GM12873 (cell line): ENCODE results near the gene SLC25A13.

Experiments used
- TF ChIP-seq, protein P1 (sequence below): IDR thresholded peaks from 2 replicates; pipeline ENCODE4 v1.5.1; 2012; ENCODE audit warnings: low read depth, mild to moderate bottlenecking, moderate library complexity, low read length, control low read depth; ENCODE audit not compliant: insufficient read depth; ENCODE audit errors: missing control alignments

The SLC25A13 gene

GRCh38 chr7:96161897-96162296 lies 160.0 kb downstream of the SLC25A13 start:
- TF ChIP-seq, protein P1, sequence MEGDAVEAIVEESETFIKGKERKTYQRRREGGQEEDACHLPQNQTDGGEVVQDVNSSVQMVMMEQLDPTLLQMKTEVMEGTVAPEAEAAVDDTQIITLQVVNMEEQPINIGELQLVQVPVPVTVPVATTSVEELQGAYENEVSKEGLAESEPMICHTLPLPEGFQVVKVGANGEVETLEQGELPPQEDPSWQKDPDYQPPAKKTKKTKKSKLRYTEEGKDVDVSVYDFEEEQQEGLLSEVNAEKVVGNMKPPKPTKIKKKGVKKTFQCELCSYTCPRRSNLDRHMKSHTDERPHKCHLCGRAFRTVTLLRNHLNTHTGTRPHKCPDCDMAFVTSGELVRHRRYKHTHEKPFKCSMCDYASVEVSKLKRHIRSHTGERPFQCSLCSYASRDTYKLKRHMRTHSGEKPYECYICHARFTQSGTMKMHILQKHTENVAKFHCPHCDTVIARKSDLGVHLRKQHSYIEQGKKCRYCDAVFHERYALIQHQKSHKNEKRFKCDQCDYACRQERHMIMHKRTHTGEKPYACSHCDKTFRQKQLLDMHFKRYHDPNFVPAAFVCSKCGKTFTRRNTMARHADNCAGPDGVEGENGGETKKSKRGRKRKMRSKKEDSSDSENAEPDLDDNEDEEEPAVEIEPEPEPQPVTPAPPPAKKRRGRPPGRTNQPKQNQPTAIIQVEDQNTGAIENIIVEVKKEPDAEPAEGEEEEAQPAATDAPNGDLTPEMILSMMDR = no peak

GRCh38 chr7:96157856-96158255 lies 164.0 kb downstream of the SLC25A13 start:
- TF ChIP-seq, protein P1 = no peak

DNA sequence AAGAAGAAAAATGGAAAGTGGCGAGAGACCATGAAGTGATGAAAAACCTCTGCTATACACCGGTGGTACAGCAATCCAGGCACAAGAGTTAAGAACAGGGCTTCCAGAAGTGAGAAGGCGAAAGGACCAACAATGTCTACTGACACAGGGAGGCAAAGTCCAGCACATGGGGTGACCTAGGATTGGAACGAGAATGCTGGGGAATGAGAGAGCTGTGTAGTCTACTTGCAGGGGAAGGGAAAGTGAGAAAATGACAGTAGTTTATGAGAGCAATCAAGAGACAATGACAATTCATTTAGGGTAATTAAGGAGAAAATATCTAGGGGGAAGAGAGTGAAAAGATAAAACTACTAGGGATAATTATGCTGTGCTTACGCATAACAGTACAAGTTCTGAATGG lies 169.2 kb downstream of the SLC25A13 start:
- TF ChIP-seq, protein P1 = no peak

GRCh38 chr7:96151889-96152288 lies 170.0 kb downstream of the SLC25A13 start:
- TF ChIP-seq, protein P1 = no peak

- TF ChIP-seq, protein P1 = no peak
Observed at GRCh38 chr7:96144260-96144526, 177.7 kb downstream of the SLC25A13 start.

DNA sequence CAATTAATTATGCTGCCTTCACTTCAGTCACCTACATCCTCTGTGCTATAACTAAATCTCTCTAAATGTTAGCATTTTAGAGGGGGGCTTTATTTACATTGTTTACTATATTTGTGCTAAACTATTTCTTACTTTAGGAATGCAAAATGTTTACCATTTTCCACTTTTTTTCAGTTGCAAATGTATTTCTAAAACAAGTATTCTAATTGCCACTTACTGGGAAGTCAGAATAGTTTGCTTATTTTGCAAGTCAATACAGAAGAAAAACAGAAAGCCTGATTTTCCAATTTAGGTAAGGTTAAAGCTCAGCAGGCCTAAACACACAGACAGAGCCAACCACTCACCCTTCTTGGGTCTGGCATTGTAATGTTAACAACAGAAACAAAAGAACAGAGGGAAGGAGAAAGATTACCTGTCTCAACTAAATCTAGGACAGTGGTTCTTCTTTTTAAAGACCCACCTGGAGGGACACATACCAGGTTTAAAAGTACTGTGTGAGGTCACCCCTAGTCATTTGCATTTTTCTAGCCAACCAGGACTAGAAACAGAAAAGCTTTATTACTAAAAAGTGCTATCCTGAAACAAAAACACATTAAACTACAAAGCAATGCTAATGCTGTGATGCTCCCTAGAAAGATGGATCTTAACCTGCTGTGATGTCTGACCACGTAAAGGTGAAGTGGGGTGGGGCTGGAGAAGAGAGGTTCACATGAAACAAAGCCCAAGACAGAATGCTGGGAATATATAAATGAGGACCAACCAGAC lies 178.2 kb downstream of the SLC25A13 start:
- TF ChIP-seq, protein P1 = no peak

GRCh38 chr7:96136600-96137239 lies 185.2 kb downstream of the SLC25A13 start:
- TF ChIP-seq, protein P1 = no peak
